Tibial nerve (tissue), 4 donors: ENCODE measurements around the gene ASCL5. TPM values are rescaled to one million over a fixed set of nuclear protein-coding genes. Genes with fewer than 3 reads are reported as not detected.

Experiments used
- DNase-seq, 2 donors: peaks; one replicate each; pipeline ENCODE4 v3.0.0-alpha.2; 2019; ENCODE audit warnings: low spot score in 2 of 2
- H3K27ac ChIP-seq, 4 donors: fragments of 200-600 bp; sonication (generic) in 3 of 4; one replicate each; pipeline ENCODE4 v1.5.1; 2017 to 2019; ENCODE audit warnings: mild to moderate bottlenecking in 1 of 4
- H3K27me3 ChIP-seq, 2 donors: fragments of 200-600 bp; sonication (generic) in 1 of 2; one replicate each; pipeline versions ENCODE4 v1.5.1 to v1.6.0; 2017 to 2019
- H3K36me3 ChIP-seq, 3 donors: fragments of 200-600 bp; sonication (generic); one replicate each; pipeline ENCODE4 v1.5.1; 2018 to 2019
- H3K4me1 ChIP-seq, 4 donors: fragments of 200-600 bp; sonication (generic) in 3 of 4; one replicate each; pipeline ENCODE4 v1.5.1; 2017 to 2019
- H3K4me3 ChIP-seq, 4 donors: fragments of 200-600 bp; sonication (generic) in 3 of 4; one replicate each; pipeline ENCODE4 v1.5.1; 2017 to 2019; ENCODE audit warnings: mild to moderate bottlenecking in 1 of 4, moderate library complexity in 1 of 4
- H3K9me3 ChIP-seq, 4 donors: fragments of 200-600 bp; sonication (generic) in 3 of 4; one replicate each; pipeline ENCODE4 v1.5.1; 2017 to 2019
- CTCF ChIP-seq, 5 experiments: fragments of 200-600 bp in 3 of 5; fragments of 450-650 bp in 2 of 5; sonication (generic) in 3 of 5; IDR thresholded peaks; one replicate each; pipeline ENCODE4 v1.5.1; 2016 to 2019; ENCODE audit warnings: antibody characterized with exemption in 5 of 5, mild to moderate bottlenecking in 3 of 5, moderate library complexity in 2 of 5
- EP300 ChIP-seq, 2 donors: sonication (generic); formaldehyde crosslinking; IDR thresholded peaks; one replicate each; pipeline ENCODE4 v1.6.1; 2017; ENCODE audit warnings: antibody characterized with exemption in 2 of 2, mild to moderate bottlenecking in 1 of 2
- POLR2A ChIP-seq, 2 donors: fragments of 450-650 bp; IDR thresholded peaks; one replicate each; pipeline ENCODE4 v1.6.1; 2017; ENCODE audit warnings: antibody characterized with exemption in 2 of 2, mild to moderate bottlenecking in 2 of 2, moderate library complexity in 2 of 2
- WGBS, 2 donors: methylation state at CpG; one replicate each; pipeline ENCODE4 v1.1.5; 2018; 5-methylcytosine and 5-hydroxymethylcytosine counted together
- total RNA-seq, 4 donors: library from RNA; depleted of rRNA; stranded (reverse); fragments of >200 nt; gene quantifications; one replicate each; pipeline ENCODE4 v1.1.0, GENCODE V29; 2016

Gene ASCL5
- total RNA-seq, 4 donors from 2014 or later: not detected

- H3K27ac ChIP-seq: no peak overlapping the region
- 89 to 99% methylated on average over 3 of the region's 3 CpGs for WGBS, 2 donors
- DNase-seq: no peak
- TF ChIP-seq POLR2A (IDR thresholded peaks at IDR 0.05) (no peak), EP300 (IDR thresholded peaks at IDR 0.05) (no peak), CTCF (IDR thresholded peaks at IDR 0.05) (no peak)
- no peak overlapping the region for H3K4me3 ChIP-seq
- H3K4me1 ChIP-seq: no peaks in the 10 kb centered on the region
- H3K36me3 ChIP-seq: no peaks in the 10 kb centered on the region
- H3K27me3 ChIP-seq: peaks cover 0 to 6% of the 10 kb centered on the region in 2 donors
- H3K9me3 ChIP-seq: no peaks in the 10 kb centered on the region
These were observed 57.3 kb downstream of the ASCL5 start for GRCh38 chr1:201069636-201070035.

DNA sequence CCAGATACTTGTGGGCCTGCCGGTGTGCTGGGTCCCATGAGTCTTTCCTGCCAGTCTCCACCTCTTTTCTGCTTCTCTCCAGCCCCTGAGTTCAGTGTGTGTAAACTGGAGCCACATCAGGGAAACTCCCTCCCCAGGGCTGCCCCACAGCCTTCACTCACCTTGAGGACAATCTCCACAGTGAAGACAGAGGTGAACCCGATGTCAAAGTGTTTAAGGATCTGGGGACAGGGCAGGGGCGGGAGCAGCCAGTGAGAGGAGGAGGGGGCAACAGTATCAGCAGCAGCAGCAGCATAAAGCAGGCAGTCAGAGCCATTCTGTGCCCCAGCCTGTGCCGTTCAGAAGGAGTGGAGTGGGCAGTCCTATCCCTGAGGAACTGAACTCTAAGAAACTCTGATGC lies 58.0 kb downstream of the ASCL5 start:
- Histone ChIP-seq H3K27ac (no peak overlapping the region), H3K4me3 (no peak overlapping the region), H3K4me1 (no peaks in the 10 kb centered on the region), H3K36me3 (no peaks in the 10 kb centered on the region), H3K9me3 (no peaks in the 10 kb centered on the region), H3K27me3 (peaks cover 0 to 6% of the 10 kb centered on the region in 2 donors)
- no peak for DNase-seq
- 35 to 39% methylated on average over 4 of the region's 4 CpGs for WGBS, 2 donors
- TF ChIP-seq POLR2A (IDR thresholded peaks at IDR 0.05) (no peak), EP300 (IDR thresholded peaks at IDR 0.05) (no peak), CTCF (IDR thresholded peaks at IDR 0.05) (no peak)

DNA sequence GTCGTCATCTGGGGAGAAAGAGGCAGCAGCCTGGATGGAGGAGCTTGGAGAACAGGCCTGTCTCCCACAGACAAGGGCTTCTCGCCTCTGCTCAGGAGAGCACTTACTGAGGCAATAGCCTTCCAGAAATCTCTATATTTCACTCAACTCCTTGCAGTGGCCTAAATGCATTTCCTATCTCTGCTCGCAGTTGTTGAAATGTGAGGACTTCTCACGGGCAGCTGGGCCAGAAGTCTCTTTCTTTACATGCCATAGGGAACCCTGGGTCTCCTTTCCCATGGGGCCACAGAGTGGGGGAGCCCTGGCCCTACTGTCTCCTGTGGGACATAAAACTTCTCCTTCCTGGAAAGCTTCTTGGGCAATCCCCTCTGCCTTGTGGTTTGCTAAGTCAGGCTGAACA lies 60.0 kb downstream of the ASCL5 start:
- no peaks in the 10 kb centered on the region for H3K4me1 ChIP-seq
- no peak for TF ChIP-seq EP300 (IDR thresholded peaks at IDR 0.05)
- TF ChIP-seq POLR2A (IDR thresholded peaks at IDR 0.05): no peak
- no peak for TF ChIP-seq CTCF (IDR thresholded peaks at IDR 0.05)
- no peak for DNase-seq
- H3K36me3 ChIP-seq: no peaks in the 10 kb centered on the region
- WGBS, 2 donors: 75 to 81% methylated on average over 4 of the region's 4 CpGs
- H3K27me3 ChIP-seq: peaks cover 0 to 6% of the 10 kb centered on the region in 2 donors
- no peak overlapping the region for H3K4me3 ChIP-seq
- no peak overlapping the region for H3K27ac ChIP-seq
- H3K9me3 ChIP-seq: no peaks in the 10 kb centered on the region

- TF ChIP-seq CTCF (IDR thresholded peaks at IDR 0.05) (no peak), POLR2A (IDR thresholded peaks at IDR 0.05) (no peak), EP300 (IDR thresholded peaks at IDR 0.05) (no peak)
- WGBS, 2 donors: 90% methylated on average over 10 of the region's 10 CpGs
- Histone ChIP-seq H3K4me1 (no peaks in the 10 kb centered on the region), H3K27me3 (peaks cover 0 to 6% of the 10 kb centered on the region in 2 donors), H3K9me3 (no peaks in the 10 kb centered on the region), H3K4me3 (no peak overlapping the region), H3K27ac (no peak overlapping the region), H3K36me3 (no peaks in the 10 kb centered on the region)
- DNase-seq: no peak
These were observed 61.3 kb downstream of the ASCL5 start for GRCh38 chr1:201065686-201066085.

- H3K9me3 ChIP-seq: no peaks in the 10 kb centered on the region
- no peaks in the 10 kb centered on the region for H3K27me3 ChIP-seq
- no peak for TF ChIP-seq POLR2A (IDR thresholded peaks at IDR 0.05)
- TF ChIP-seq CTCF (IDR thresholded peaks at IDR 0.05): no peak
- no peak for TF ChIP-seq EP300 (IDR thresholded peaks at IDR 0.05)
- H3K4me1 ChIP-seq: no peaks in the 10 kb centered on the region
- 56 to 71% methylated on average over 8 of the region's 8 CpGs for WGBS, 2 donors
- no peak for DNase-seq
- no peak overlapping the region for H3K4me3 ChIP-seq
- H3K36me3 ChIP-seq: no peaks in the 10 kb centered on the region
- H3K27ac ChIP-seq: no peak overlapping the region
These were observed 62.2 kb downstream of the ASCL5 start for GRCh38 chr1:201064806-201065205.

Other genes starting within 250 kb of the ASCL5 start
- gene INAVA, start 232.3 kb downstream of the ASCL5 start, total RNA-seq: not detected
- 1 to 10 TPM in 3 of 4 donors, under 1 TPM in 1; 0.84 to 3.3 (median 2.6) TPM for gene KIF21B, start 103.5 kb downstream of the ASCL5 start, total RNA-seq
- not detected for gene CACNA1S, start 14.8 kb downstream of the ASCL5 start, total RNA-seq
- 10 to 100 TPM; 57.9 to 73.9 (median 66.3) TPM for gene TMEM9, start 27.3 kb upstream of the ASCL5 start, total RNA-seq
- gene IGFN1, start 63.6 kb upstream of the ASCL5 start, total RNA-seq: not detected
- under 1 TPM in 3 of 4 donors, not detected in 1; 0.22 to 0.90 (median 0.39) TPM for gene PKP1, start 156.3 kb upstream of the ASCL5 start, total RNA-seq